IMR-90 (cell line): ENCODE results near the gene DNASE1L1. TPM values are rescaled to one million over a fixed set of nuclear protein-coding genes. Genes with fewer than 3 reads are reported as not detected.

Experiments used
- ATAC-seq: fragments of 200-7000 bp; cut with Tn5 transposase; 2 replicates; pipeline ENCODE4 v1.9.1; 2020; ENCODE audit warnings: low read depth, mild to moderate bottlenecking, moderate library complexity
- BruUV-seq: library from RNA; stranded (reverse); fragments of 400-500 nt; replicated peaks from 2 replicates; lab custom pipeline; 2021; lab: Mats Ljungman, UMichigan
- CTCF ChIA-PET: fragments of 300-600 bp; formaldehyde crosslinking; extraction: SDS; loops from one replicate; lab custom pipeline; 2021; ENCODE audit warnings: antibody characterized with exemption; lab: Yijun Ruan, JAX
- POLR2A ChIA-PET: fragments of 300-600 bp; sonication (Branson Sonifier 250); formaldehyde crosslinking; loops from one replicate; lab custom pipeline; 2022; ENCODE audit warnings: antibody characterized with exemption; ENCODE audit not compliant: unreplicated experiment; lab: Charles Lee
- DNase-seq: peaks from one replicate; pipeline ENCODE4 v3.0.0; 2013
- H2AFZ ChIP-seq: replicated peaks from 2 replicates; pipeline ENCODE3; 2013; ENCODE audit warnings: low read length, mild to moderate bottlenecking; ENCODE audit not compliant: poor library complexity
- H2AK5ac ChIP-seq: 2 replicates; pipeline ENCODE4 v1.6.1; 2013; ENCODE audit warnings: low read depth, low read length, inconsistent platforms
- H2AK9ac ChIP-seq: replicated peaks from 2 replicates; pipeline ENCODE3; 2013; ENCODE audit warnings: mild to moderate bottlenecking, low read depth, low read length, moderate library complexity; ENCODE audit not compliant: poor library complexity
- H2BK120ac ChIP-seq: 2 replicates; pipeline ENCODE4 v1.6.1; 2013; ENCODE audit warnings: low read depth, low read length, inconsistent platforms
- H2BK15ac ChIP-seq: 3 replicates; pipeline ENCODE4 v1.6.1; 2013; ENCODE audit warnings: low read depth, low read length, inconsistent platforms
- H2BK20ac ChIP-seq: 2 replicates; pipeline ENCODE4 v1.6.1; 2013; ENCODE audit warnings: low read depth, mild to moderate bottlenecking, inconsistent platforms, low read length, moderate library complexity
- H2BK5ac ChIP-seq: 2 replicates; pipeline ENCODE4 v1.6.1; 2013; ENCODE audit warnings: mild to moderate bottlenecking, low read depth, low read length, inconsistent platforms; ENCODE audit not compliant: poor library complexity, severe bottlenecking
- H3K14ac ChIP-seq: replicated peaks from 2 replicates; pipeline ENCODE4 v1.6.1; 2013; ENCODE audit warnings: low read depth, low read length, inconsistent platforms
- H3K18ac ChIP-seq: 2 replicates; pipeline ENCODE4 v1.6.1; 2013; ENCODE audit warnings: low read depth, low read length, control low read depth
- H3K23ac ChIP-seq: 2 replicates; pipeline ENCODE4 v1.6.1; 2013; ENCODE audit warnings: low read depth, low read length, inconsistent platforms
- H3K27ac ChIP-seq: 2 replicates; pipeline ENCODE4 v1.5.1; 2013; ENCODE audit warnings: mild to moderate bottlenecking, control low read depth, low read length; ENCODE audit not compliant: insufficient read depth
- H3K27me3 ChIP-seq: 2 replicates; pipeline ENCODE4 v1.6.1; 2013; ENCODE audit warnings: low read length; ENCODE audit not compliant: control insufficient read depth, insufficient read depth
- H3K36me3 ChIP-seq: 2 replicates; pipeline ENCODE4 v1.6.1; 2013; ENCODE audit warnings: low read length, mixed read lengths; ENCODE audit not compliant: control insufficient read depth, insufficient read depth
- H3K4ac ChIP-seq: 2 replicates; pipeline ENCODE4 v1.6.1; 2013; ENCODE audit warnings: low read depth, low read length, inconsistent platforms
- H3K4me1 ChIP-seq: 2 replicates; pipeline ENCODE4 v1.6.1; 2013; ENCODE audit warnings: low read length, mixed read lengths; ENCODE audit not compliant: control insufficient read depth, insufficient read depth
- H3K4me2 ChIP-seq: 2 replicates; pipeline ENCODE4 v1.6.1; 2013; ENCODE audit warnings: low read depth, mild to moderate bottlenecking, control low read depth, low read length, moderate library complexity
- H3K4me3 ChIP-seq: 2 replicates; pipeline ENCODE4 v1.5.1; 2013; ENCODE audit warnings: low read depth, mild to moderate bottlenecking, control low read depth, low read length, moderate library complexity; ENCODE audit not compliant: insufficient read depth
- H3K56ac ChIP-seq: 2 replicates; pipeline ENCODE4 v1.6.1; 2013; ENCODE audit warnings: low read length, inconsistent platforms; ENCODE audit not compliant: insufficient read depth; ENCODE audit errors: extremely low read depth
- H3K79me1 ChIP-seq, 2 experiments: 2 replicates each; pipeline ENCODE4 v1.6.1; 2013; ENCODE audit warnings: low read length in 2 of 2, inconsistent platforms in 1 of 2, low read depth in 1 of 2
- H3K9ac ChIP-seq: 2 replicates; pipeline ENCODE4 v1.6.1; 2013; ENCODE audit warnings: low read depth, low read length, control low read depth
- H3K9me1 ChIP-seq: 2 replicates; pipeline ENCODE4 v1.6.1; 2013; ENCODE audit warnings: low read length, inconsistent platforms; ENCODE audit not compliant: insufficient read depth
- H3K9me3 ChIP-seq: 2 replicates; pipeline ENCODE4 v1.6.1; 2013; ENCODE audit warnings: low read length; ENCODE audit not compliant: control insufficient read depth, insufficient read depth
- H4K20me1 ChIP-seq: 2 replicates; pipeline ENCODE4 v1.6.1; 2013; ENCODE audit warnings: low read length, inconsistent platforms; ENCODE audit not compliant: insufficient read depth
- H4K5ac ChIP-seq: 2 replicates; pipeline ENCODE4 v1.6.1; 2013; ENCODE audit warnings: mild to moderate bottlenecking, low read depth, low read length, control low read depth
- H4K8ac ChIP-seq, 2 experiments: 2 replicates each; pipeline ENCODE4 v1.6.1; 2013; ENCODE audit warnings: low read depth in 2 of 2, low read length in 2 of 2, control low read depth in 1 of 2, inconsistent platforms in 1 of 2
- H4K91ac ChIP-seq: 2 replicates; pipeline ENCODE4 v1.6.1; 2013; ENCODE audit warnings: low read depth, low read length, inconsistent platforms; ENCODE audit not compliant: insufficient read depth
- BHLHE40 ChIP-seq: fragments of 150-350 bp; IDR thresholded peaks from 2 replicates; pipeline ENCODE4 v1.6.1; 2016; ENCODE audit warnings: mild to moderate bottlenecking, low read depth, low read length
- CEBPB ChIP-seq: IDR thresholded peaks from 2 replicates; pipeline ENCODE4 v1.6.1; 2012; ENCODE audit warnings: low read depth, low read length, improper control_type of control experiment
- CHD1 ChIP-seq: IDR thresholded peaks from 2 replicates; pipeline ENCODE4 v1.6.1; 2012; ENCODE audit warnings: low read depth, low read length, improper control_type of control experiment
- CTCF ChIP-seq: conservative IDR thresholded peaks from 2 replicates; pipeline ENCODE4 v1.5.1; 2012; ENCODE audit warnings: mild to moderate bottlenecking, low read depth, low read length, improper control_type of control experiment
- ELK1 ChIP-seq: fragments of 150-350 bp; IDR thresholded peaks from 2 replicates; pipeline ENCODE4 v1.6.1; 2016; ENCODE audit warnings: low read depth, mild to moderate bottlenecking, low read length, moderate library complexity, borderline replicate concordance
- FOS ChIP-seq: fragments of 150-350 bp; IDR thresholded peaks from 2 replicates; pipeline ENCODE4 v1.6.1; 2016; ENCODE audit warnings: low read depth, low read length
- MXI1 ChIP-seq: IDR thresholded peaks from 2 replicates; pipeline ENCODE4 v1.6.1; 2012; ENCODE audit warnings: low read depth, mild to moderate bottlenecking, low read length, moderate library complexity, borderline replicate concordance
- NFE2L2 ChIP-seq: fragments of 150-350 bp; IDR thresholded peaks from 2 replicates; pipeline ENCODE4 v1.6.1; 2016; ENCODE audit warnings: low read depth, mild to moderate bottlenecking, low read length
- POLR2A ChIP-seq: IDR thresholded peaks from 2 replicates; pipeline ENCODE4 v1.6.1; 2012; ENCODE audit warnings: mild to moderate bottlenecking, low read depth, low read length
- RAD21 ChIP-seq: IDR thresholded peaks from 2 replicates; pipeline ENCODE4 v1.6.1; 2012; ENCODE audit warnings: low read length, improper control_type of control experiment
- RCOR1 ChIP-seq: IDR thresholded peaks from 2 replicates; pipeline ENCODE4 v1.6.1; 2012; ENCODE audit warnings: mild to moderate bottlenecking, low read length, improper control_type of control experiment; ENCODE audit not compliant: insufficient replicate concordance
- RFX5 ChIP-seq: IDR thresholded peaks from 2 replicates; pipeline ENCODE4 v1.8.0; 2012; ENCODE audit warnings: low read depth, mild to moderate bottlenecking, low read length, moderate library complexity
- SMC3 ChIP-seq: fragments of 150-350 bp; IDR thresholded peaks from 2 replicates; pipeline ENCODE4 v1.6.1; 2016; ENCODE audit warnings: low read depth, mild to moderate bottlenecking, antibody characterized with exemption, low read length, moderate library complexity
- USF2 ChIP-seq: fragments of 150-350 bp; IDR thresholded peaks from 2 replicates; pipeline ENCODE4 v1.6.1; 2017; ENCODE audit warnings: mild to moderate bottlenecking, antibody characterized with exemption, low read length, low read depth
- WGBS, 2 experiments: methylation state at CpG; one replicate each; pipeline versions ENCODE4 v1.1.5 to v1.1.7; 2013; ENCODE audit warnings: missing lambda C conversion rate in 2 of 2; ENCODE audit not compliant: insufficient read length in 1 of 2; ENCODE audit errors: extremely low coverage in 2 of 2; 5-methylcytosine and 5-hydroxymethylcytosine counted together
- dilution Hi-C: fragments of 300-500 bp; cut with HindIII; formaldehyde crosslinking; loops from one replicate; pipeline ENCODE4 v1.14.3; 2018; ENCODE audit warnings: low sequenced_read_pairs; ENCODE audit not compliant: unreplicated experiment
- in situ Hi-C: fragments of 300-500 bp; cut with MboI; formaldehyde crosslinking; loops from 3 replicates; pipeline ENCODE4 v1.14.3; 2019; ENCODE audit warnings: low sequenced_read_pairs, inconsistent platforms, mixed read lengths
- intact Hi-C: fragments of 100-400 bp; cut with micrococcal nuclease; formaldehyde crosslinking; loops from 2 replicates; pipeline ENCODE4 v1.10.0; 2022
- polyA plus RNA-seq, 3 experiments: library from polyadenylated mRNA; depleted of rRNA; stranded (reverse); fragments of >200 nt; gene quantifications; 2 replicates each; pipeline ENCODE4 v1.2.3, GENCODE V29; 2012; ENCODE audit warnings: low replicate concordance in 1 of 3
- total RNA-seq: library from RNA; depleted of rRNA; stranded (reverse); fragments of >200 nt; gene quantifications from 2 replicates; pipeline ENCODE4 v1.2.3, GENCODE V29; 2012

Gene DNASE1L1
- total and polyA plus RNA-seq, 2 of the 4 experiments (the other 2 are of a cell fraction), result 51.4 to 55.5 TPM

GRCh38 chrX:154367474-154368308, 41.4 kb downstream of the DNASE1L1 start:
- H3K4ac ChIP-seq, result peak overlapping the region; percentile 37
- H2BK20ac ChIP-seq, result no peak overlapping the region
- TSS peak; percentile 2 for BruUV-seq
- H3K9me1 ChIP-seq, result no peaks in the 10 kb centered on the region; the same call in 1 of the 2 replicates
- peak overlapping the region; percentile 31 for H3K23ac ChIP-seq
- H4K20me1 ChIP-seq, result peaks cover 81% of the 10 kb centered on the region
- H3K9me3 ChIP-seq, result no peaks in the 10 kb centered on the region
- H4K91ac ChIP-seq, result no peak overlapping the region
- H3K18ac ChIP-seq, result no peak overlapping the region
- H3K27ac ChIP-seq, result peak overlapping the region; percentile 99
- WGBS, 2 experiments, result 88% methylated on average over 7 of the region's 31 CpGs; no CpG with 5 or more reads in 1 of the 2 experiments
- H4K8ac ChIP-seq, result peak overlapping the region in 1 of 2 experiments; percentile 65; a peak in 1 of 4 replicates
- peak overlapping the region; percentile 95; the same call in 1 of the 2 replicates for H3K4me3 ChIP-seq
- H3K79me1 ChIP-seq, result peaks cover 0 to 17% of the 10 kb centered on the region in 2 experiments; a peak in 1 of 4 replicates
- H3K56ac ChIP-seq, result no peak overlapping the region
- peaks cover 7% of the 10 kb centered on the region for H3K4me1 ChIP-seq
- in situ Hi-C loops, result no loop called here
- dilution Hi-C loops, result no loop called here
- no peak overlapping the region for H2AK5ac ChIP-seq
- intact Hi-C loops, result no loop called here
- H3K9ac ChIP-seq, result peak overlapping the region; percentile 94
- H2AFZ ChIP-seq, result peak overlapping the region; percentile 49
- DNase-seq, result no peak
- H2BK120ac ChIP-seq, result no peak overlapping the region
- H4K5ac ChIP-seq, result no peak overlapping the region
- H2AK9ac ChIP-seq, result peak overlapping the region; percentile 89
- H2BK5ac ChIP-seq, result peak overlapping the region; percentile 98
- H3K27me3 ChIP-seq, result no peaks in the 10 kb centered on the region
- no peak overlapping the region for H2BK15ac ChIP-seq
- peak overlapping the region; percentile 80 for H3K4me2 ChIP-seq
- peaks cover 65% of the 10 kb centered on the region for H3K36me3 ChIP-seq
- ChIA-PET POLR2A (no interaction called here), CTCF (no interaction called here)
- H3K14ac ChIP-seq, result 0 out of 2 replicates have a peak overlapping the region, but pooled peaks have one; percentile 1
- no peak for ATAC-seq
- TF ChIP-seq MXI1, result no peak
- TF ChIP-seq RFX5, result no peak
- no peak for TF ChIP-seq NFE2L2
- TF ChIP-seq RCOR1, result no peak
- no peak for TF ChIP-seq SMC3
- no peak for TF ChIP-seq BHLHE40
- TF ChIP-seq RAD21, result no peak
- TF ChIP-seq FOS, result no peak
- TF ChIP-seq CEBPB, result no peak
- no peak for TF ChIP-seq CHD1
- TF ChIP-seq ELK1, result no peak
- no peak for TF ChIP-seq CTCF
- no peak for TF ChIP-seq USF2
- TF ChIP-seq POLR2A, result no peak
